ENCODE results near the gene SPON1.
A peak's percentile ranks its signal among the peaks of the same experiment; 100 is the strongest.
"Not testable (repeated sequence)": the region's sequence is repeated elsewhere in the genome, so short reads cannot be mapped to it uniquely, and the experiment has no call there.

SPON1 gene

DNA sequence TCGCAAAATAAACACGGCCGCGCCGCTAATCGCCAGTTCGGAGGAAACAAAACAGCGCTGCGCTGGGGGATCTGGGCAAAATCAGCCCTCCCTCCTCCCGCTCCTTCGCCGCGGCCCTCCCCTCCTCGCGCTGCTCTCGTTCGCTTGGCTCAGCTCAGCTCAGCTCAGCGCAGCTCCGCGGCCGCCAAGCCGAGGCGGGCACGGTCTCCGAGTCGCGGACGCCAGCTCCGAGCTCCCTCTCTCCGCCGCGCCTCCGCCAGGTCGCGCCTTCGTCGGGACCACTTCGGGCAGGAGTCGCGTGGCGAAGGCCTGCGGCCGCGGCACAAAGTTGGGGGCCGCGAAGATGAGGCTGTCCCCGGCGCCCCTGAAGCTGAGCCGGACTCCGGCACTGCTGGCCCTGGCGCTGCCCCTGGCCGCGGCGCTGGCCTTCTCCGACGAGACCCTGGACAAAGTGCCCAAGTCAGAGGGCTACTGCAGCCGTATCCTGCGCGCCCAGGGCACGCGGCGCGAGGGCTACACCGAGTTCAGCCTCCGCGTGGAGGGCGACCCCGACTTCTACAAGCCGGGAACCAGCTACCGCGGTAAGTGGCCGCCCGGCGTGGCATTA, at the start of gene SPON1:
Gene SPON1 (plus strand): TSS at position 162 of the 607 bp plus-strand sequence. CDS start 182 bp downstream, at position 344.
- DNase-seq, result peak; percentile 18

- DNase-seq, result no peak
Observed at GRCh38 chr11:13917264-13917663, 45.3 kb upstream of the SPON1 start.

- DNase-seq, result no peak
Observed at GRCh38 chr11:13917904-13918303, 44.6 kb upstream of the SPON1 start.

GRCh38 chr11:13920756-13921155, 41.8 kb upstream of the SPON1 start:
- DNase-seq, result no peak

GRCh38 chr11:13921545-13921944, 41.0 kb upstream of the SPON1 start:
- no peak for DNase-seq

GRCh38 chr11:13923182-13923581, 39.3 kb upstream of the SPON1 start:
- DNase-seq, result no peak

- DNase-seq, result peak; percentile 18
Observed at GRCh38 chr11:13923716-13924650, 38.5 kb upstream of the SPON1 start.

DNA sequence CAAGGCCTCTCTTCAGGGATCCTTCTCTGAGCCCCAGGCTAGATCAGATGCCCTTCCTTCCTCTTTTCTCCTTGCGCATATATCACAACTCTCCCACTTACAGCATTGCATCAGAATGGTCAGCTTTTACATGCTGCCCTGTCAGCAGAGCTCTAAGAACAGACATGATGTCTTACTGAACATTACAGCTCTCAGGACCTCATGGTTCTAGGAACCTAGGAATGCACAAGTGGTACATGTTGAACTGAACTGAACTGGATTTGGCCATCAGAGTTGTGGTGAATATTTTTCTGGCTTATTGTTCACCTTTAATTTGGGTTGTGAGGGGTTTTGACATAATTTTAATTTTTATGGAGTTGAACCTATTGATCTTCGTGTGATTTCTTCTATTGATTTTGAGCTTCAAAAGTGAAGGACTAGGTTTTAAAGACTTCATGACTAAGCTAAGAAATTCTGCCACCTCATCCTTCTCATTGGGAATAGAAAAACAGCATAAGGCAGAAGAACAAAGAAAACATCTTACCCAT, 37.7 kb upstream of the SPON1 start:
- DNase-seq, result no peak

GRCh38 chr11:13926366-13926765, 36.2 kb upstream of the SPON1 start:
- not testable (repeated sequence) for DNase-seq

DNA sequence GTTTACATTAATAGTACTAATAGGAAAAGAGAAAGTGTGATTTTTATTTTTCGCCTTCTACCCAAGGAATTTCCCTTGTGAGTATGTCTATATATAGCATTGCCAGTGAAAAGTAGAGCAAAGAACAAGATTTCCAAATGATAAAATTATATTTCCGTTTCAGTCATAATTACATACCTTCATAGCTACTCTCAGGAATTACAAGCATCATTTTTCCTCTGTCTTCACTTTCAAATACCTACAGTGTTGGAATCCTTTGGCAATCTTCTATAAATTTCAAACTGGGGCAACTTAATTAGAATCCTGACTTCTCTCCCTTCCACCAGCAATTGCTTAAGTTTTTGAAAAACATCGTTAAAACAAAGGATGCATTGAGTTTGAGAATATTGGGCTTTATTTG, 35.5 kb upstream of the SPON1 start:
- no peak for DNase-seq

GRCh38 chr11:13927481-13927880, 35.0 kb upstream of the SPON1 start:
- DNase-seq, result no peak

DNA sequence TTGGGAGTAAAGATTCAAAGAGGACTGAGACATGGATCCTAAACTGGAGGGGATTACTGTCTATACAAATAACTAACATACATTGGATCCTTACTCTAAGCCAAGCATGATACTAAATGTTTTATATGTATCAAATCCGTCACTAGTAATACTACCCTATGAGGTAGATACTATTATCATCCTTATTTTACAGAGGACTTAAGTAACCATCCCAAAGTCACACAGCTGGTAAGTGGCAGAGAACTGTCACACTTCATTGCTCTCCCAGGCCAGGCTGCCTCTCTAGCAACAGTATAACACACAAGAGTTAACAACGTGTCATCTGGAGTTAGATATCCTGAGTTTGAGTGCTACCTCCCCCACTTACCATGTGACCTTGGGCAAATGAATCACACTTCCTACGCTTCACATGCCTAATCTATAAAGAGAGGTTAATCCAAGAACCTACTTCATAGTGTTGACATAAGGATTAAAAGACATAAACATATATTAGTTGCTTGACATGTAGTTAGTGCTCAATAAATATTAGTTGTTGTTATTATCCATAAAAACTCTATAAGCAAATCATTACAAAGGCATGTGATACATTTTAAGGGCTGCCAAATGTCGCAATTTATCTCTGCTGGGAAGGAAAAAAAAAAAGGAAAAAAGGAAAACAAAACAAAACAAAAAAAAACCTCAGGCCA, 33.8 kb upstream of the SPON1 start:
- DNase-seq, result no peak

GRCh38 chr11:13929395-13929891, 33.1 kb upstream of the SPON1 start:
- no peak for DNase-seq

- DNase-seq, result no peak
Observed at GRCh38 chr11:13931356-13931755, 31.2 kb upstream of the SPON1 start.

GRCh38 chr11:13937154-13937553, 25.4 kb upstream of the SPON1 start:
- not testable (repeated sequence) for DNase-seq

DNA sequence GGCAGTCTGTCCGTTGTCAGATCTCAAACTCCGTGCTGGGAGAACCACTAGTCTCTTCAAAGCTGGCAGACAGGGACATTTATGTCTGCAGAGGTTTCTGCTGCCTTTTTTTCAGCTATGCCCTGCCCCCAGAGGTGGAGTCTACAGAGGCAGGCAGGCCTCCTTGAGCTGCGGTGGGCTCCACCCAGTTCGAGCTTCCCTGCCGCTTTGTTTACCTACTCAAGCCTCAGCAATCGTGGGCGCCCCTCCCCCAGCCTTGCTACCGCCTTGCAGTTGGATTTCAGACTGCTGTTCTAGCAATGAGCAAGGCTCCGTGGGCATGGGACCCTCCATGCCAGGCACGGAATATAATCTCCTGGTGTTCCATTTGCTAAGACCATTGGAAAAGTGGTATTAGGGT, 23.7 kb upstream of the SPON1 start:
- DNase-seq, result not testable (repeated sequence)

GRCh38 chr11:13939961-13940906, 22.3 kb upstream of the SPON1 start:
- DNase-seq, result no peak

GRCh38 chr11:13940907-13941256, 21.6 kb upstream of the SPON1 start:
- DNase-seq, result no peak

DNA sequence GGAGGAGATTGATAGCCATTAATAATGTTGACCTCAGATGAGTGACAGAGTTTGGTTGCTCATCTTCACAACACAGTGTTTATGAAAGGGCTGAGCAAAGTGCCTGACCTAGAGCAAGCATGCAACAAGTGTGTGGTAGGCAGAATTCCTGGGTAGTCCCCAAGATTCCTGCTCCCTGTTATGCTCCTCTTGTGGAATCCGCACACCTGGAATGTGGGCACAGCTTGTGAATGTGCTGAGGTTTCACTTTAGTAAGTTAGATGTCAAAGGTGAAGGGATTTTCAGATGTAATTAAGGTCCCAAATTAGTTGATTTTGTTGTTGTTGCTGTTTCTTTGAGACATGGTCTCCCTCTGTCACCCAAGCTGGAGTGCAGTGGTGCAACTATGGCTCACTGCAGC, 20.7 kb upstream of the SPON1 start:
- no peak for DNase-seq

- DNase-seq, result no peak
Observed at GRCh38 chr11:13942378-13942777, 20.1 kb upstream of the SPON1 start.

- no peak for DNase-seq
Observed at GRCh38 chr11:13942971-13943381, 19.5 kb upstream of the SPON1 start.

- DNase-seq, result no peak
Observed at GRCh38 chr11:13944016-13944415, 18.5 kb upstream of the SPON1 start.

Measured in activated CD4-positive, alpha-beta T cell treated with anti-CD3 and anti-CD28 coated beads, Interleukin-10, Interleukin-2, amounts not matched to agents 100 ng/mL and 50 ng/mL, durations not matched to agents 16 hours and 8 hours (primary cell).